IPS-15b (cell line): Measurements from ENCODE around the gene AATF.
A peak's percentile ranks its signal among the peaks of the same experiment; 100 is the strongest.

Experiments used
- H3K27me3 ChIP-seq: one replicate; pipeline ENCODE4 v1.6.1; 2013; ENCODE audit warnings: low read length; ENCODE audit not compliant: control insufficient read depth, insufficient read depth
- H3K36me3 ChIP-seq: one replicate; pipeline ENCODE4 v1.6.1; 2013; ENCODE audit warnings: low read length; ENCODE audit not compliant: control insufficient read depth, insufficient read depth
- H3K4me1 ChIP-seq: one replicate; pipeline ENCODE4 v1.6.1; 2013; ENCODE audit warnings: mild to moderate bottlenecking, low read length; ENCODE audit not compliant: control insufficient read depth, insufficient read depth
- H3K4me3 ChIP-seq: one replicate; pipeline ENCODE4 v1.5.1; 2013; ENCODE audit warnings: low read depth, low read length
- H3K9ac ChIP-seq: one replicate; pipeline ENCODE4 v1.6.1; 2013; ENCODE audit warnings: low read depth, mild to moderate bottlenecking, low read length
- H3K9me3 ChIP-seq: one replicate; pipeline ENCODE4 v1.6.1; 2013; ENCODE audit warnings: mild to moderate bottlenecking, low read length; ENCODE audit not compliant: control insufficient read depth, insufficient read depth

The AATF gene

GRCh38 chr17:36948717-36949460 lies at the start of gene AATF:
Gene AATF (plus strand): TSS chr17:36948954. CDS start chr17:36949126, 172 bp downstream.
- Histone ChIP-seq H3K4me1 (peaks cover 14% of the 10 kb centered on the region), H3K4me3 (peak within 1 kb of the TSS; percentile 89), H3K9ac (peak within 1 kb of the TSS; percentile 77), H3K27me3 (peaks cover 53% of the 10 kb centered on the region), H3K36me3 (peaks cover 5% of the 10 kb centered on the region), H3K9me3 (no peaks in the 10 kb centered on the region)

GRCh38 chr17:36899250-36900159 lies 49.2 kb upstream of the AATF start:
- H3K4me1 ChIP-seq = no peaks in the 10 kb centered on the region
- no peak overlapping the region for H3K4me3 ChIP-seq
- no peaks in the 10 kb centered on the region for H3K36me3 ChIP-seq
- no peaks in the 10 kb centered on the region for H3K9me3 ChIP-seq
- no peak overlapping the region for H3K9ac ChIP-seq
- no peaks in the 10 kb centered on the region for H3K27me3 ChIP-seq

GRCh38 chr17:36900160-36900512 lies 48.6 kb upstream of the AATF start:
- Histone ChIP-seq H3K27me3 (no peaks in the 10 kb centered on the region), H3K4me1 (no peaks in the 10 kb centered on the region), H3K36me3 (no peaks in the 10 kb centered on the region), H3K9me3 (no peaks in the 10 kb centered on the region), H3K4me3 (no peak overlapping the region), H3K9ac (no peak overlapping the region)

- Histone ChIP-seq H3K27me3 (no peaks in the 10 kb centered on the region), H3K4me1 (no peaks in the 10 kb centered on the region), H3K9ac (no peak overlapping the region), H3K9me3 (no peaks in the 10 kb centered on the region), H3K36me3 (no peaks in the 10 kb centered on the region), H3K4me3 (no peak overlapping the region)
These were observed 47.2 kb upstream of the AATF start for GRCh38 chr17:36901506-36901905.

GRCh38 chr17:36907407-36907806 lies 41.3 kb upstream of the AATF start:
- Histone ChIP-seq H3K27me3 (no peaks in the 10 kb centered on the region), H3K36me3 (no peaks in the 10 kb centered on the region), H3K9me3 (no peaks in the 10 kb centered on the region), H3K4me1 (no peaks in the 10 kb centered on the region), H3K4me3 (no peak overlapping the region), H3K9ac (no peak overlapping the region)

GRCh38 chr17:36910513-36910912 lies 38.2 kb upstream of the AATF start:
- Histone ChIP-seq H3K9me3 (no peaks in the 10 kb centered on the region), H3K9ac (no peak overlapping the region), H3K4me1 (no peaks in the 10 kb centered on the region), H3K4me3 (no peak overlapping the region), H3K27me3 (no peaks in the 10 kb centered on the region), H3K36me3 (no peaks in the 10 kb centered on the region)

- no peaks in the 10 kb centered on the region for H3K36me3 ChIP-seq
- H3K9ac ChIP-seq = no peak overlapping the region
- H3K9me3 ChIP-seq = no peaks in the 10 kb centered on the region
- no peaks in the 10 kb centered on the region for H3K27me3 ChIP-seq
- H3K4me3 ChIP-seq = no peak overlapping the region
- H3K4me1 ChIP-seq = no peaks in the 10 kb centered on the region
These were observed 37.8 kb upstream of the AATF start for GRCh38 chr17:36911001-36911400.

- H3K4me1 ChIP-seq = peaks cover 3% of the 10 kb centered on the region
- no peaks in the 10 kb centered on the region for H3K9me3 ChIP-seq
- H3K4me3 ChIP-seq = no peak overlapping the region
- no peaks in the 10 kb centered on the region for H3K27me3 ChIP-seq
- no peaks in the 10 kb centered on the region for H3K36me3 ChIP-seq
- no peak overlapping the region for H3K9ac ChIP-seq
These were observed 35.6 kb upstream of the AATF start for GRCh38 chr17:36913132-36913531.

GRCh38 chr17:36918211-36918691 lies 30.5 kb upstream of the AATF start:
- Histone ChIP-seq H3K36me3 (no peaks in the 10 kb centered on the region), H3K27me3 (no peaks in the 10 kb centered on the region), H3K9ac (no peak overlapping the region), H3K4me1 (peaks cover 37% of the 10 kb centered on the region), H3K4me3 (no peak overlapping the region), H3K9me3 (no peaks in the 10 kb centered on the region)

- Histone ChIP-seq H3K9me3 (no peaks in the 10 kb centered on the region), H3K27me3 (peaks cover 2% of the 10 kb centered on the region), H3K4me3 (peak overlapping the region; percentile 10), H3K4me1 (peaks cover 39% of the 10 kb centered on the region), H3K36me3 (no peaks in the 10 kb centered on the region), H3K9ac (no peak overlapping the region)
These were observed 29.3 kb upstream of the AATF start for GRCh38 chr17:36919407-36919968.

GRCh38 chr17:36920032-36921005 lies 28.4 kb upstream of the AATF start:
- H3K4me3 ChIP-seq = peak overlapping the region; percentile 22
- peaks cover 39% of the 10 kb centered on the region for H3K4me1 ChIP-seq
- H3K27me3 ChIP-seq = peaks cover 4% of the 10 kb centered on the region
- no peaks in the 10 kb centered on the region for H3K9me3 ChIP-seq
- H3K36me3 ChIP-seq = no peaks in the 10 kb centered on the region
- no peak overlapping the region for H3K9ac ChIP-seq
